NCI-H1436 treated with DMSO at 0.1 percent for 48 hours (cell line): ENCODE results near the gene EXOC3.

Source experiments
- DNase-seq: peaks from one replicate; lab custom pipeline; 2025; lab: John Stamatoyannopoulos, UW

The EXOC3 gene

DNA sequence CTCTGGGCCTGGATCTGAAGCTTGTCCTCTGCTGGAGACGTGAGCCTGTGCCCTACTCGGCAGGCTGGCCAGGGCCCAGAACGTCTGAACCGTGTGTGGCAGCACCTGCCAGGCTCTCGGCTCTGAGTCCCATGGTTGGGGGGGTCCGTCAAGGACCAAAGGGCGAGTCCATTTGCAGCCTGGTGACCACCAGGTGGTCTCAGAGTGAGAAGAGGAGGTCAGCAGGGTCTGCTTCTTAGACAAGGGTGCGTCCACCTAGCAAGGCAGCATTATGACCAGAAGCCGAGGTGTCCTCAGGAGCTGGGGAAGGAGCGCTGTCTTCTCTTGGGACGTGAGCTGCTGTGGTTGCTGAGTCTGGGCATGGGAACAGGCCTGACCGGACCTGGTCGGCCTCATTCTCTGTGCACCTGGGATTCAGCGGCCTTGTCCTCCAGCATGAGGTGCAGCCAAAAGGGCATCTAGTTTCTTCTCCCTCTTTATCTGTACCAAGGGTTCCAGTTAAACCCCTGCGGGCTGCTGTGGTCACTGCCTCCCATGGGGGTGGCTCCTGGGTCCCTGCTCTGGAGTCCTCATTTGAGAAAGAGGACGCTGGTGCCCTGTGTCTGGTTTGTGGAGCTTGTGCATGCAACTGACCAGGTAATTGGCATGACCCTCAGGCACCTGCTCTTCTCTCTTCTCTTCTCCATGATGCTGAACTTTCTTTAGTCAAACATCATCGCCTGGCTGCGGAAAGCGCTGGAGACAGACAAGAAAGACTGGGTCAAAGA lies 14.4 kb downstream of the EXOC3 start:
- DNase-seq, result no peak

DNA sequence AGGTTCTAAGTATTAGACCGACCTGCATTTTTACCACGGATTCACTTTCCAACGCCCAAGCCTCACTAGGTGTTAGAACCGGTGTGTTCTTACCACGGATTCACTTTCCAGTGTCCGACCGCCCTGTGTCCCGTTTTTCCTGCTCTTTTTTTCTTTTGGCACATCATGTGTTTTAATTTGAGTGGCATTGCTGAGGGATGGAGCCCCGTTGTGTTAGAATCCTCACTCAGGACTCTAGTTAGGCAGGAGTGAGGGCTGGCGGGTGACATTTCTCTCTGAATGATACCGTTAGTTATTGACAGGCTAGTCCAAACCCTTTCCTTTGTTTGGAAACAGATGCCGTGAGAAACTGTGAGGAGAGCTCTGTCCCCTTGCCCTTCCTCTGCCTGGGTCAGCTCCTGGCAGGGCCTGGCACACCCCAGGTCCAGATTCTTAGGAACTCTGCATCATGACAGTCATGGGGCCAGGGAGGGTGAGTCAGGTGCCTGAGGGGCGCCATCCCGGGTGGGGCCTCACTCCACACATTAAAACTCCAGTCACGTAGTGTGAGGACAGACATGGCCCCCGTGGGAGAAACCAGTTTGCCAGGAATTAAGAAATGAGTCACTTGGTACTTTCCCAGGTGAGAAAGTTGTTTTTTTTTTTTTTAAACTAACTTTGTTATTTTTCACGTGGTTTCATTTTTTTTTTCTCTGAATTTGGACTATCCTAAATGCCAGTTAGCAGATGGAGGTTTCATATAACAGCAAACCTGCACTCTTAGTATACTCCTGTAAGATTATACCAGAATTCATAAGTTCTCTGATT lies 15.8 kb downstream of the EXOC3 start:
- no peak for DNase-seq

DNA sequence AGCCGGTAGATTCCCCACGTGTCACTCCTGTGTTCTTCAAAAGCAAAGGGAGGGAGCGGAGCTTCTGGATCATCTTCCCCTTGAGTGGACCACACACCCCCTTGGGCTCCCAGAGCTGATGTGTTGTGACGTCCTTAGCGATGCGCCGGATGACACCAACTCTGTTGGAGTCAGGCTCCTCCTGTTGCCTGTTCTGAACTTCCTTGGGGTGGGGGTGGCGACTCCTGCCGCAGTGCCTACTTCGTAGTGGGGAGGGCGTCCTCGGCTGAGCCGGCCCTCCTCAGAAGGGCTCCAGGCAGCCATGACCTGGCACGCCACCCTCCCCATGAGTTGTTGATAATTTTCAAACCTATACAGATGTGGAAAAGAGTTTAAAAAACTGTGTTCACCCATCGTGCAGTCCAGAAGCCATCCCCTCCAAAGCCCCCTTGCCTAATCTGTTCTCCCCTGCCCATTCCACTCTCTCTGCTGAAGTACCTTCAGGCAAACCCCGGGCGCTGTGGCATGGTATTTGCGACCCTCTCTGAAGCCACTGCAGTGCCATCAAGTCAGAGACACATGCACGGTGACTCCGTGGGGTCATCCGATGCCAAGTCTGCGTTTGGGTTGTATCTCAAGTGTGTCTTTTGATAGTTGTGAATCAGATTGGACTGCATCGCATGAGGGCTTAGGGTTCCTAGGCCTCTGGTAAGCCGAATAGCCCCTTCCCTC lies 16.7 kb downstream of the EXOC3 start:
- no peak for DNase-seq

DNA sequence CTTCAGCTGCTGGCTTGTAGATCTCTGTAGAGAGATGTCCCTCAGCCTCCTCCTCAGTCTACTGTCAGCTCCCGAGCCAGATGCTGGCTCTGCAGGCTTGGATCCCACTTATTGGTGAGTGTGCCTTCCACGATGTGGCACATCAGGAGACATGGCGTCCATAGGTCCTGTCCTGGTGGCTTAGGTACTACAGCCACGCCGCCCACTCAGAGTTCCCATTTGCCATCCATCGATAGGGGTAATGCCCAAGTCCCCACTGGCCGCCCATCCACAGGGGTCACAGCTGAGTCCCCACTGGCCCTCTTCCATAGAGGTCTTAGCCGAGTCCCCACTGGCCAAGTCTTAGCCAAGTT lies 17.3 kb downstream of the EXOC3 start:
- DNase-seq, result no peak

DNA sequence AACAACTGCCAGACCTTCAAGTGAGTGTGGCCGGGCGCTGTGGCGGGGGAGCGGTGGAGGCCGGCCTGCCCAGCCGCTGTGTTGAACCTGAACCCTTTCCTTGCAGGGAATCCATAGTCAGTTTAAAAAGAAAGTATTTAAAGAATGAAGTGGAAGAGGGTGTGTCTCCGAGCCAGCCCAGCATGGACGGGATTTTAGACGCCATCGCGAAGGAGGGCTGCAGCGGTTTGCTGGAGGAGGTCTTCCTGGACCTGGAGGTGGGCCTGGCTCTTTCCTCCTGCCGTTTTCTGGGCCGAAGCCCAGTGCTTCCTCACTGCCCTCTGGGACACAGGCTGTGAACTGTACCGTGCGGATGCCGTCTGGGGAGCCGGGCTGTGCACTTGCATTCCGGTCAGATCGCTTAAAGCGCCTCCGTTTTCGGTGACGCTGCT lies 19.1 kb downstream of the EXOC3 start:
- no peak for DNase-seq

DNA sequence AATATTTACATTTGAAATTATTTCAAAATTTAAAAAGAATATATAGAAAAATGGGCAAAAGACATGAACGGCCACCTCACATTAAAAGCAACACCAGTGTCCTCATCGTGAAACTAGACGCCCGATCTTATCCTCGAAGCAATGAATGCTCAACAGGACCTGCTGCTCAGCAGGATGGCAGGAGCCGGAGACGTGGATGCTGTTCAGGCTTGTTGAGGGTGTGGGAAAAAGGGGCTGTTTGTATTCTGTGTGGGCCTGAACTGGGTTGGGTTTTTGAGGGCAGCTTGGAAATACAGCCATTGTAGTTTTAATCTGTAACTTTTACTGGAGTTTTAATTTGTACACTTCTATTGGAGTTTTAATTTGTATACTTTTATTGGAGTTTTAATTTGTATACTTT lies 20.3 kb downstream of the EXOC3 start:
- no peak for DNase-seq

DNA sequence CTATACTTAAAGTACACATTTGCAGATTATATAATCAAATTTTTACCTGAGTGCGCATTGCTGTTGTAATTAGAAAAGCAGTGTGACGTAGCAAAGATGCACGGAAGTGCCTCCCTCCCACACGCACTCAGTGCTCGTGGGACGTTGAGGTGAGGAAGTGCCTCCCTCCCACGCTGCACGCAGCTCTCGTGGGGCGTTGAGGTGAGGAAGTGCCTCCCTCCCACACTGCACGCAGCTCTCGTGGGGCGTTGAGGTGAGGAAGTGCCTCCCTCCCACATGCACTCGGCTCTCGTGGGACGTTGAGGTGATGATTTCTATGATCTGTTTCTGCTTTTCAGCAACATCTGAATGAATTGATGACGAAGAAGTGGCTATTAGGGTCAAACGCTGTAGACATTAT lies 21.0 kb downstream of the EXOC3 start:
- no peak for DNase-seq

DNA sequence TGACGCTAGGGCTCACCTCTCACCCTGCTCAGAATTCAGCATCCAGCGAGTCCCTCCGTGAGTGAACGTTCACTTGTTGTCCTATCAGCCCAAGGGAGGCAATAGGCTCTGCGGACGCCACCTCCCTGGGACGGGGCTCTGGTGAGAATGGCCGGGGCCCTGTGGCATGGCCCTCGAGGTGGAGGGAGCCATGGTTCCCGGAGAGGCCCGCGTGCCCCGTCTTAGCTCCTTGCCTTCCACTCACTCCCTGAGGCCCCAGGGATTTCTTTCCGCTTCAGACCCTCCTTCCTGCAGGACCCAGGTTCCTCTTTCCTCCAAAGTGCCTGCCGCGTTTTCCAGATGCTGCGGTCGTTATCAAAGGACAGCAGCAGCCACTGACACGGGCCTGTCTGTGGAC lies 21.5 kb downstream of the EXOC3 start:
- DNase-seq, result no peak

DNA sequence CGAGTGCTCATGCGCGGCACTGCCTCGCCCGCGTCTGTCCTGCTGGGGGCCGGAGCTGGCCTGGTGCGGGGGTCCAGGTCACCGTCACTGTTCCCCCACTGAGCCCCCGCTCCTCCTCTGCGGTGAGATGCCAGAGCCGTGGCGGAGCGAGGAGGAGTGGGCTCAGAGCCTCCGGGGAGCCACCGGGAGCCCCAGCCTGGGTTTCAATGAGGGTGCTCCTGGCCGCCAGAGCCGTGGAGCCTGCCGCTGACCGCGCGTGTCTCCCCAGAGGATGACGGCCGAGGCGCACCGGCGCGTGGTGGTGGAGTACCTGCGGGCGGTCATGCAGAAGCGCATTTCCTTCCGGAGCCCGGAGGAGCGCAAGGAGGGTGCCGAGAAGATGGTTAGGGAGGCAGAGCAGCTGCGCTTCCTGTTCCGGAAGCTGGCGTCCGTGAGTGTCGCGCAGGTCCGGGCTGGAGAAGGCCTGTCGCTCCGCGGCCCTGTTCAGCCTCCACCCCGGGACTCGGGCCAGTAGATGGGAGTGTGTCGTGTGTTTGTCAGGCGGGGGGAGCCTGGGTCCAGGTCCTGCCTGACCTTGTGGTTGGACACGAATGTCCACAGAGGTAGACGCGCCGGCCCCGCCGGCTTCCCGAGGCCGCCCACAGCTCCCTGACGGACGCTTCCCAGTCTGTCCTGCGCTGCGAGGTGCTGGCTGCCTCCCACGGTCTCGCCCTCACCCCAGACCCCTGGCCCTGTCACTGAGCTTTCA lies 22.0 kb downstream of the EXOC3 start:
- no peak for DNase-seq

DNA sequence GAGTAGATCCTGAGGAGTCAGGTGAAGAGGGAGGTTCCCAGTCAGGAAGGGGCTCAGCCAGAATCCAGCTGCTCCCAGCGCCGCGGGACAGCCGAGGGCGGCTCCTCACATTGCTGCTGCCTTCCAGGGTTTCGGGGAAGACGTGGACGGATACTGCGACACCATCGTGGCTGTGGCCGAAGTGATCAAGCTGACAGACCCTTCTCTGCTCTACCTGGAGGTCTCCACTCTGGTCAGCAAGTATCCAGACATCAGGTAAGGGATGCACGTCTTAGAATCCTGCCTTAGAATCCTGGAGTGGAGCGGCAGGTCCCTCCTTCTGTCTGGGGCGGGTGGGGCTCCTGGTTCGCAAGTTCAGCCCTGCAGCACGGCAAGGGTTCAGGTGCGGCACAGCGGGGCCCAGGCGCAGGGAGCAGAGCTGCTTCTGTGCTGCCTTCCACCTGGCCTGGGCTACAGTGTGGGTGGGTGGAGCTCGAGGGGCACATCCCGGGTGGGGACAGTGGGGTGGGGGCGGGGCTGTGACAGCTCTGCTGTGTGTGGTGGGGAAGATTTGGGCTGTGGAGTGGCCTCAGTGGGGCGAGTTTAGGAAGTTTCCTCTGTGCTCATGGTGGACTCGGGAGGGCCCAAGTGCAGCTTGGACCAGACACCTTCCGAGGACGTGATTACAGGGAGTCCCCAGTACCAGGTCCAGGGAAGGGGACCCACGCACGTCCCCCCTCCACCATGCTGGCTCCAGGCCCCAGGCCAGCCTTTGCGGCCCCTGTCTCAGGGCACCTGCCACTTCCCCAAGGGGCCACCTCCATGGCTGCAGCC lies 22.8 kb downstream of the EXOC3 start:
- no peak for DNase-seq

DNA sequence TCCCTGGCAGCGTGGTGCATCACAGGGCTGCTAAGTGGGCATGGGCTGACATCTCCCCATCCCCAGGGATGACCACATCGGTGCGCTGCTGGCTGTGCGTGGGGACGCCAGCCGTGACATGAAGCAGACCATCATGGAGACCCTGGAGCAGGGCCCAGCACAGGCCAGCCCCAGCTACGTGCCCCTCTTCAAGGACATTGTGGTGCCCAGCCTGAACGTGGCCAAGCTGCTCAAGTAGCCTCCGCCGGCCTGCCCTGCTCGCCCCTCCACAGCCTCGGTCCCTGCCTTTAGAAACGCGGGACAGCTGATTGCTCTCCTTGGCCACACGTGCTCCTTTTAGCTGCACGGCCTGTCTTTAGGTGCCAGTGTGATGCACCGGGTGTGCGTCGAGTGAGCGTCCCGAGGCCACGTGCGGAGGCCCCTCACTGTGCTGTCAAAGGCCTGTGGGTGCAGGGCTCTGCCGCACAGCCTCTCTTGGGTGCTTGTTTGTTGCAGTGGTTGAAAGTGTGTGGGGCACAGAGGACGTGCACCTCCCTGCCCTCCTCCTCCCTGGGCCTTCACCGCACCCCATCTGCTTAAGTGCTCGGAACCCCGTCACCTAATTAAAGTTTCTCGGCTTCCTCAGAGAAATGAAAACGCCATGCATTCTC lies 23.8 kb downstream of the EXOC3 start:
- no peak for DNase-seq

DNA sequence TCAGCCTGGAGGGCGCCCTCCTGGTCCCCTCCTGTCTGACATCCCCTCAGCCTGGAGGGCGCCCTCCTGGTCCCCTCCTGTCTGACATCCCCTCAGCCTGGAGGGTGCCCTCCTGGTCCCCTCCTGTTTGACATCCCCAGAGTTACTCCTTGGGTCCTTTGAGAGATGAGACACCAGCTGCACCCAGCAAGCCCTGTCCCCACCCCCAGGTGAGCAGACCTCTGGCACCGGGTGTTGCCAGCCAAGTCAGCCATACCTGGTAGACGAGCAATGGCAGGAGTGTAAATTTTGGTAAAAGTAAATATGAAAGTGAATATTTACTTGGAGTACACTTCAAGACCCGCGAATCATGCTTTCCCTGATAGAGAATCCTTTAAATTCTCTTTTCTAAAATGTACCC lies 25.4 kb downstream of the EXOC3 start:
- DNase-seq, result no peak

DNA sequence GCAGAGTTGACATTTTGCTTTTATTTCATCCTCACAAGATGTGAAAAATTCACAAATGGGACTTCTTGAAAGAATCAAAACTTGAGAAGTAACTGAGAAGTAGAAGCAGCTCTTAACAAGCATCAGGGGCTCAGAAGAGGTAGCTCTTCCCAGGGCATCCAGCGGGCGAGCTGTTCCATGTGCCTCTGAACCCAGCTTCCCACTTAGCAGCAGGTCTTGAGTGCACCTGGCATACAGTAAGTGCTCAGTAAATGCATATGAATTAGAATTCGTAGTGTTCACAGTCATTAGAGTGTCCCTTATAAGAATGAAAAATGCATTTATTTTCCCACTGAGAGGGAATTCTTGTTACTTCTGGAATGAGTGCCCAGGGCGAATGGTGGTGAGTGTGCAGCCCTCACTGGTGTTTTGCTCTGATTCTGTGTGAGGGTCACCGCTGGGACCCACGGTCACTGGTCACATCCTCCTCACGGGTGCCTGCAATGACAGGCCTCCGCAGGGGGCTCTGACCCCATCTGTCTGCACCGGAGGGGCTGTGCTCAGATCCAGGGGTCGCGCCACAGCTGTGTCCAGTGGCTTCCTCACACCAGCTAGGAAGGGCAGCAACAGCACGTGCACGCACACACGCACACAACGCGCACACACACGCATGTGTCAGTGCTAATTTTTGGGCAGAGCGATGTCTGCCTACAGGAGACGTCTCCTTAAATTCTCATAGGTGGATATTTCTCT lies 26.9 kb downstream of the EXOC3 start:
- no peak for DNase-seq

DNA sequence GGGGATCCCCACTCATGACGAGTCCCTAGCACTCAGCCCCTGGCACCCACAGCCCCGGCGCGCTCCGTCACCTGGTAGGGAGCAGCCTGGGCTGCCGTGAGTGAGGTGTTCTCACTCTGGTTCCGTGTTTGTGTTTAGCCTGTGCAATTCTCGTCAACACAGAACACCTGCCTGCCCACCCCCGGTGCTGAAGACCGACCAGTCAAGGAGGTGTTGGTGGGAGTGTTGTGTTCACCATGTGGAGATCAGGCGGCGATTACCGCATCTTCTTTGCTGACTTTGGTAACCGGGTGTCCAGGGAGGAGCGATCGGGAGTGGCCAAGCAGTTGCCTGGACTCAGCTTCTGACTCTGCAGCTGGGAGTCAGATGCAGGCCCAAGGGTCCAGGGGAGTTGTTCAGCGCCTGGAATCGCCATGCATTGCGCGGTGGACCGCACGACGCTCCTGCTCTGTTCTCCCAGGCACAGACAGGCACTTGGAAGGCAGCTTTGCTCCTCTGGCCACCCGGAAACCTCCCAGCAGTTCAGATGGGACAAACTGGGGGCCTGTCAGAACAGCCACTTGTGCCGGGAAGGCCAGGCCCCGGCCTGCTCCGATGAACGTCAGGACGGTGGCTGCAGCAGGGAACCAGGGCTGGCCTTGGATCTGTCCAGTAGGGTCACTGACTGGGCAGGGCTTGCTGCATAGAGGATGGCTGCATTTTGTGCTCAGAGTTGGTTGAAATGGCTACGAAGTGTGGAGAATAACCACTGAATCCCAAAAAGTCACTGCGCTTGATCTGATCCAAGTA lies 28.2 kb downstream of the EXOC3 start:
- DNase-seq, result no peak

DNA sequence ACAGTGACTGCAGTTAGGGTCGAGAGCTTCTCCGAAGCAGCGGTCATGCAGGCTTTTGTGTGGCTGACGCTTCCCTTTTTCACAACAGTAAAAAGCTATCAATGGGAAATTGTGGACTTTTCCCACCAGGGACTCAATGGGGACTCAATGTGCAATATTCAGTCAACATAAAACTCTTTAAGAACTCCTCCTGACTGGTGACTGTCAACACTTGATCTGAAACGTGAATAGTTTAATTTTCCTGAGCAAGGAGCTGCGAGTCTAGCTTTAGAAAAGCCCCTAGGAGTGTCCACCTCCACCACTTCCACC lies 28.7 kb downstream of the EXOC3 start:
- DNase-seq, result no peak

DNA sequence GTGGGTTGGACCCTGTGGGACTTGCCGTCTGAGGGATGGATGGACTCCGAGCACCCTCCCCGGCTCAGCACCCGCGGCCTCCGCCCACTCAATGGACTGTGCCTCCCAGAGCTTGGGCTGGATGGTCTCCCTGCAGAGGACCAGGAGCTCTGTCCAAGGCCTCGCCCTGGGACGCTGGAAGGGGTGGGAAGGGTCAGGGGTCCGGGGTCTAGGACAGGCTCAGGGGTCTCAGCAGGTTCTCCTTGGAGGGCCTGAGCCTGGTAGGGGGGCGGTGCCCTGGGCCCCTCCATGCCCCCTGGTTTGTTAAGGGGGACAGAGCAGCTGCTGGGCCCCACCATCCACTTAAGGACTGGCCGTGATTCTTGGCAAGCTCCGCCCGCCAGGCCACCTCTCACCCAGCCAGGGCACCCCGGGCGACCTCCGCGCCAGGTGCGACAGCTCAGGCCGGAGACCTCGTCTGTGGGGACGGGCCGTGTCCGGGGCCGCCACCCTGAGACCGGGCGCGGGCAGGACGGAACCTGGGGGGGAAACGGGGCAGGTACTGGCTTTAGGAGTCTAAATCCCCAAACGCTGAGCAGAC lies 29.2 kb downstream of the EXOC3 start:
- no peak for DNase-seq

DNA sequence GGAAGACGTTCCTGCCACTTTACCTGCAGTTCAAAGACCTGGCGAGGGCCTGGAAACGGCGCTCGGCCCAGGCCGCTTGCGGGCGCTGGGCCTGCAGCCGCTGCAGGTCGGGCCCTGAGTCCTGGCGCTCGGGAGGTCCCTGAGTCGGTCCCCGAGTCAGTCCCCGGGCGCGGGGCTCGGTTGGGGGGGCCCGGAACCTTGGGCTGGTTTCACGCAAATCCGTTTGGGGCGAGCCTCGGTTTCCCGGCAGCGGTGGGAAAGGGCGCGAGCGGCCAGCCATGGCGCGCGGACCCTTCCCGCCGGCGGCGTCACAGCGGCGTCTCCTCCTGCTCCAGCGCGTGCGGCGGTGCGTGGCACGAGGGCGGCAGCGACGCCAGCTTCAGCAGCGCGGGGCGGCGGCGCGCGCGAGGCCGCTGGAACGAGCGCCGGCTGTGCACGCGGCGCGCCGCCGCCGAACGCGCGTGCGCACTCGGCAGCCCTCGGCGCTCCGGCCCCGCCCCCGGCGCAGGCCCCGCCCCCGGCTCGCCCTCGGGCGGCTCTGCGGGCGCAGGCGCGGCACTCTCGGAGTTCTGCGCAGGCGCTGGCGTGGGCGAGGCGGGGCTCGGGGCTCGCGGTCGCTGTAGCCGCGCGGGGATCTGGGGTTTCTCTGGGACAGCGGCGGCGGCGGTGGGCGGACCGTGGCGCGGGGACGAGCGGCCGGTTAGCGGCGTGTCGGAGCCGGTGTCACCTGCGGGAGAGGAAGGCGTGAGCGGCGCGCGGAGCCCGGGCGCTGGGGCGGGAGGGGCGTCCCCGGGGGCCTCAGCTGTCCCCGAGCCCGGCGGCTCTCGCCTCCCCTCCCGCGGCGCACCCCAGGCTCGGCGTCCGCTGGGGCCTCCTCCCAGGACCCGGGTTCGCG lies 29.9 kb downstream of the EXOC3 start:
- no peak for DNase-seq

DNA sequence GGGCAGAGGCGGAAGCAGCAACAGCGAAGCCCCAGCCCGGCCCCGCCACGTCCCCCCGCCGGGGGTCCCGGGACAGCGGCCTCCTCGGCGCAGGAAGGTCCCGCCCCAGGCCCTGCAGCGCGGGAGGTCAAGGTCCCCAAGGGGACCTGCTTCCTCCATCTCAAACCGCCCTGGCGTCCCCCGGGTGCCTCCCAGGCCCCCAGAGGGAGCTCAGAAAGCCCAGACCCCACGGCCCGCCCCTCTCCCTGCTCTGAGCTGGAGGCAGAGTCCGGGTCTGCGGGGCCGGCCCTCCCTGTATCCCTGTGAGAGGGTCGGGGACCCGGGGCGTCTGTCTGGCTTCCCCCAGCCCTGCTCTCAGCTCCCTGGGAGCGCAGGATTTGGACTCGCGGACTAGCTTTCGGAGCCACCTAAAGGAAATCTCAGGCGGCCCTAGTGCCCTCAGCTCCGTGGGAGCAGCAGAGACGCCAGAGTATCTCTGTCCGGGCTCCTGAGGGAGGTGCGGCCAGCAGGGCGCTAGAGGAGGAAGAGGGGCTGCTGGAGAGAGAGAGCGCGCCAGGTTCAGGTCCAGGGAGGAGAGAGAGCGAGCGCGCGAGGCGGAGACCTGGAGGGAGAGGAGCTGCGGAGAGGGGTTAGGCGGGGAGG lies 30.7 kb downstream of the EXOC3 start:
- DNase-seq, result no peak
